HG03378 (cell line): ENCODE data around the gene RASGRP1.
"Not testable (repeated sequence)": the region's sequence is repeated elsewhere in the genome, so short reads cannot be mapped to it uniquely, and the experiment has no call there.

Experiments used
- ATAC-seq: cut with Tn5 transposase; IDR thresholded peaks from one replicate; pipeline ENCODE4 v1.9.1; 2021; ENCODE audit warnings: mild to moderate bottlenecking, moderate library complexity; ENCODE audit not compliant: unreplicated experiment

The RASGRP1 gene

GRCh38 chr15:38564557-38565286, at the start of gene RASGRP1:
Gene RASGRP1 (minus strand): TSS chr15:38564814. CDS start chr15:38564628, 186 bp downstream.
- ATAC-seq, result peak; percentile 36

GRCh38 chr15:38613085-38613484, 48.5 kb upstream of the RASGRP1 start:
- no peak for ATAC-seq

- no peak for ATAC-seq
These were observed 47.7 kb upstream of the RASGRP1 start for GRCh38 chr15:38612159-38612863.

GRCh38 chr15:38611228-38611627, 46.6 kb upstream of the RASGRP1 start:
- ATAC-seq, result no peak

GRCh38 chr15:38610748-38611147, 46.1 kb upstream of the RASGRP1 start:
- ATAC-seq, result no peak

GRCh38 chr15:38609097-38609738, 44.6 kb upstream of the RASGRP1 start:
- ATAC-seq, result no peak

GRCh38 chr15:38608682-38609081, 44.1 kb upstream of the RASGRP1 start:
- ATAC-seq, result no peak

- no peak for ATAC-seq
These were observed 41.1 kb upstream of the RASGRP1 start for GRCh38 chr15:38605744-38606143.

GRCh38 chr15:38603672-38604071, 39.1 kb upstream of the RASGRP1 start:
- ATAC-seq, result no peak

GRCh38 chr15:38602910-38603670, 38.5 kb upstream of the RASGRP1 start:
- no peak for ATAC-seq

- ATAC-seq, result no peak
These were observed 35.6 kb upstream of the RASGRP1 start for GRCh38 chr15:38600236-38600635.

- no peak for ATAC-seq
These were observed 34.1 kb upstream of the RASGRP1 start for GRCh38 chr15:38598749-38599148.

- ATAC-seq, result no peak
These were observed 32.7 kb upstream of the RASGRP1 start for GRCh38 chr15:38597219-38597800.

GRCh38 chr15:38593524-38593923, 28.9 kb upstream of the RASGRP1 start:
- ATAC-seq, result no peak

GRCh38 chr15:38589502-38589901, 24.9 kb upstream of the RASGRP1 start:
- ATAC-seq, result no peak

GRCh38 chr15:38588672-38589071, 24.1 kb upstream of the RASGRP1 start:
- ATAC-seq, result no peak

GRCh38 chr15:38587214-38587613, 22.6 kb upstream of the RASGRP1 start:
- ATAC-seq, result no peak

- ATAC-seq, result not testable (repeated sequence)
These were observed 21.4 kb upstream of the RASGRP1 start for GRCh38 chr15:38586005-38586404.

- ATAC-seq, result no peak
These were observed 14.0 kb upstream of the RASGRP1 start for GRCh38 chr15:38578626-38579025.

- ATAC-seq, result no peak
These were observed 12.9 kb upstream of the RASGRP1 start for GRCh38 chr15:38577424-38577987.
